Tibial artery (tissue), 4 donors: Measurements from ENCODE around the gene UBLCP1.
"Not testable (repeated sequence)": the region's sequence is repeated elsewhere in the genome, so short reads cannot be mapped to it uniquely, and the experiment has no call there.

ENCODE experiments used
- DNase-seq, 2 donors: peaks; one replicate each; pipeline ENCODE4 v3.0.0-alpha.2; 2019
- H3K27ac ChIP-seq, 2 donors: fragments of 200-600 bp; sonication (generic) in 1 of 2; 1 replicate in 1 of 2; 2 replicates in 1 of 2; pipeline ENCODE4 v1.5.1; 2018 to 2019; ENCODE audit warnings: mild to moderate bottlenecking in 1 of 2
- H3K27me3 ChIP-seq, 2 donors: fragments of 200-600 bp; sonication (generic) in 1 of 2; one replicate each; pipeline versions ENCODE4 v1.5.1 to v1.6.0; 2016 to 2019
- H3K36me3 ChIP-seq, 3 donors: fragments of 200-600 bp; sonication (generic) in 2 of 3; one replicate each; pipeline ENCODE4 v1.5.1; 2016 to 2019; ENCODE audit warnings: mild to moderate bottlenecking in 2 of 3
- H3K4me1 ChIP-seq, 4 donors: fragments of 200-600 bp; sonication (generic) in 2 of 4; 1 replicate in 3 of 4; 2 replicates in 1 of 4; pipeline ENCODE4 v1.5.1; 2016 to 2019
- H3K4me3 ChIP-seq, 2 donors: fragments of 200-600 bp; sonication (generic) in 1 of 2; 1 replicate in 1 of 2; 2 replicates in 1 of 2; pipeline ENCODE4 v1.5.1; 2018 to 2019; ENCODE audit warnings: mild to moderate bottlenecking in 2 of 2
- H3K9me3 ChIP-seq, 3 donors: fragments of 200-600 bp; sonication (generic) in 1 of 3; one replicate each; pipeline ENCODE4 v1.5.1; 2016 to 2019
- CTCF ChIP-seq, 2 experiments: fragments of 200-600 bp in 1 of 2; fragments of 450-650 bp in 1 of 2; IDR thresholded peaks; one replicate each; pipeline ENCODE4 v1.5.1; 2017 to 2019; ENCODE audit warnings: antibody characterized with exemption in 2 of 2, mild to moderate bottlenecking in 1 of 2, moderate library complexity in 1 of 2
- intact Hi-C: fragments of 100-400 bp; cut with DNase I; formaldehyde crosslinking; loops from one replicate; pipeline ENCODE4 v1.15.0; 2023; ENCODE audit warnings: low total_unique reads

Gene UBLCP1

GRCh38 chr5:159218595-159219023, 44.5 kb upstream of the UBLCP1 start:
- Histone ChIP-seq H3K4me3 (no peak overlapping the region), H3K4me1 (no peaks in the 10 kb centered on the region), H3K36me3 (no peaks in the 10 kb centered on the region), H3K27ac (no peak overlapping the region), H3K9me3 (no peaks in the 10 kb centered on the region), H3K27me3 (no peaks in the 10 kb centered on the region)
- no peak for DNase-seq
- intact Hi-C loops: no loop called here
- TF ChIP-seq CTCF (IDR thresholded peaks at IDR 0.05): no peak

- no peaks in the 10 kb centered on the region for H3K9me3 ChIP-seq
- no peak overlapping the region for H3K27ac ChIP-seq
- intact Hi-C loops: no loop called here
- no peak for TF ChIP-seq CTCF (IDR thresholded peaks at IDR 0.05)
- DNase-seq: no peak
- no peaks in the 10 kb centered on the region for H3K36me3 ChIP-seq
- H3K4me1 ChIP-seq: no peaks in the 10 kb centered on the region
- H3K27me3 ChIP-seq: no peaks in the 10 kb centered on the region
- H3K4me3 ChIP-seq: no peak overlapping the region
These were observed 42.9 kb upstream of the UBLCP1 start for GRCh38 chr5:159220206-159220605.

- no peak for DNase-seq
- no peaks in the 10 kb centered on the region for H3K4me1 ChIP-seq
- TF ChIP-seq CTCF (IDR thresholded peaks at IDR 0.05): no peak
- H3K36me3 ChIP-seq: no peaks in the 10 kb centered on the region
- H3K27me3 ChIP-seq: no peaks in the 10 kb centered on the region
- H3K27ac ChIP-seq: no peak overlapping the region
- H3K4me3 ChIP-seq: no peak overlapping the region
- H3K9me3 ChIP-seq: no peaks in the 10 kb centered on the region
- intact Hi-C loops: no loop called here
These were observed 39.6 kb upstream of the UBLCP1 start for GRCh38 chr5:159223469-159223868.

- no peaks in the 10 kb centered on the region for H3K27me3 ChIP-seq
- no peaks in the 10 kb centered on the region for H3K36me3 ChIP-seq
- H3K27ac ChIP-seq: no peak overlapping the region
- no peak for DNase-seq
- H3K4me1 ChIP-seq: no peaks in the 10 kb centered on the region
- TF ChIP-seq CTCF (IDR thresholded peaks at IDR 0.05): no peak
- no peak overlapping the region for H3K4me3 ChIP-seq
- no peaks in the 10 kb centered on the region for H3K9me3 ChIP-seq
- intact Hi-C loops: no loop called here
These were observed 38.6 kb upstream of the UBLCP1 start for GRCh38 chr5:159224471-159224870.

GRCh38 chr5:159226451-159226850, 36.6 kb upstream of the UBLCP1 start:
- no peak overlapping the region for H3K27ac ChIP-seq
- no peaks in the 10 kb centered on the region for H3K9me3 ChIP-seq
- no peak overlapping the region for H3K4me3 ChIP-seq
- TF ChIP-seq CTCF (IDR thresholded peaks at IDR 0.05): no peak
- no peak for DNase-seq
- no peaks in the 10 kb centered on the region for H3K4me1 ChIP-seq
- no peaks in the 10 kb centered on the region for H3K36me3 ChIP-seq
- intact Hi-C loops: no loop called here
- H3K27me3 ChIP-seq: no peaks in the 10 kb centered on the region

- Histone ChIP-seq H3K9me3 (no peaks in the 10 kb centered on the region), H3K27ac (no peak overlapping the region), H3K36me3 (no peaks in the 10 kb centered on the region), H3K27me3 (no peaks in the 10 kb centered on the region), H3K4me3 (no peak overlapping the region), H3K4me1 (no peaks in the 10 kb centered on the region)
- TF ChIP-seq CTCF (IDR thresholded peaks at IDR 0.05): no peak
- intact Hi-C loops: no loop called here
- DNase-seq: no peak
These were observed 35.6 kb upstream of the UBLCP1 start for GRCh38 chr5:159227452-159227851.

- H3K27ac ChIP-seq, H3K9me3 ChIP-seq, H3K36me3 ChIP-seq, H3K27me3 ChIP-seq, H3K4me3 ChIP-seq, intact Hi-C loops, DNase-seq, H3K4me1 ChIP-seq: not testable (repeated sequence)
These were observed 35.0 kb upstream of the UBLCP1 start for GRCh38 chr5:159228097-159228496.
